ENCODE results near the gene FFAR3. TPM values are rescaled to one million over a fixed set of nuclear protein-coding genes. Genes with fewer than 3 reads are reported as not detected.

FFAR3 gene
- total and polyA plus RNA-seq, 2 of the 8 experiments (the other 6 are each of a cell fraction or from before 2014, with no cell fraction given): not detected

GRCh38 chr19:35363001-35363590 is 4.8 kb downstream of the FFAR3 start (continued):
- TF ChIP-seq ATF2 (IDR thresholded peaks at IDR 0.05; ENCODE audit: low read length) (no peak), NRF1 (IDR thresholded peaks at IDR 0.05; ENCODE audit: low read depth, low read length) (no peak), MAX (IDR thresholded peaks at IDR 0.05) (no peak)

All from H1 (cell line).